ENCODE results near the gene HDAC1.

DNA sequence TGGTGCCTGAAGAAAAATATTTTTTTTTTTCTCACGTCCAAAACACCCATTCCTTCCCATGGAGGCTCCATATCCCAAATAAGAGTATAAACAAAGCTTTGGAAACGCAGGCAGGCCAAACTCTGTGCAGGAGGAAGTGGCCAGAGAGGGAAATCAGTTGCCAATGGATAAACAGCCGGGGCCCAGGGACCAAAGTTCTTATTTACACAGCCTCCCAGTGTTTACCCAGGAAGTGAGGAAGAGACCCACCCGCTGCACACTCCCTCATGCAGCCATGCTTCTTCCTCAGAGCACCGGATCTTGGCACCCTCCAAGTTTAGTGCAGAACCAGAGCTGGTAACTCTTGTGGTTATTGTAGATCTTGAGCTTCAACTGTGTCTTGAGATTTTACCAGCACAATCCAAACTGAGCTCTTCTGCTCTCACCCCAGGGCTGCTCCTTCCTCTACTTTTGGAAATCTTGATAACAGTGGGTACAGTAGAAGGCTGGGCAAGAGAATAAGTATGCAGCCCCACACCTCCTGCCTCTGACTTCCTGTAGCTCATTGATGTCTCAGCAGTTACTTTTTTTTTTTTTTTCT lies 29.9 kb downstream of the HDAC1 start:
- TF ChIP-seq MAFK (IDR thresholded peaks at IDR 0.05; ENCODE audit: low read depth, low read length) (no peak), RCOR1 (IDR thresholded peaks at IDR 0.05; ENCODE audit: insufficient replicate concordance, low read length) (no peak)
- TF ChIP-seq, protein P1, sequence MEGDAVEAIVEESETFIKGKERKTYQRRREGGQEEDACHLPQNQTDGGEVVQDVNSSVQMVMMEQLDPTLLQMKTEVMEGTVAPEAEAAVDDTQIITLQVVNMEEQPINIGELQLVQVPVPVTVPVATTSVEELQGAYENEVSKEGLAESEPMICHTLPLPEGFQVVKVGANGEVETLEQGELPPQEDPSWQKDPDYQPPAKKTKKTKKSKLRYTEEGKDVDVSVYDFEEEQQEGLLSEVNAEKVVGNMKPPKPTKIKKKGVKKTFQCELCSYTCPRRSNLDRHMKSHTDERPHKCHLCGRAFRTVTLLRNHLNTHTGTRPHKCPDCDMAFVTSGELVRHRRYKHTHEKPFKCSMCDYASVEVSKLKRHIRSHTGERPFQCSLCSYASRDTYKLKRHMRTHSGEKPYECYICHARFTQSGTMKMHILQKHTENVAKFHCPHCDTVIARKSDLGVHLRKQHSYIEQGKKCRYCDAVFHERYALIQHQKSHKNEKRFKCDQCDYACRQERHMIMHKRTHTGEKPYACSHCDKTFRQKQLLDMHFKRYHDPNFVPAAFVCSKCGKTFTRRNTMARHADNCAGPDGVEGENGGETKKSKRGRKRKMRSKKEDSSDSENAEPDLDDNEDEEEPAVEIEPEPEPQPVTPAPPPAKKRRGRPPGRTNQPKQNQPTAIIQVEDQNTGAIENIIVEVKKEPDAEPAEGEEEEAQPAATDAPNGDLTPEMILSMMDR (conservative IDR thresholded peaks at IDR 0.05; ENCODE audit: low read depth, low read length), result no peak

All from IMR-90 (cell line).